GM23248 (cell line): ENCODE measurements around the gene LIN54. TPM values are rescaled to one million over a fixed set of nuclear protein-coding genes. Genes with fewer than 3 reads are reported as not detected.

Source experiments
- DNase-seq: peaks from one replicate; pipeline ENCODE4 v3.0.0-alpha.2; 2015
- H2AFZ ChIP-seq: fragments of 200-600 bp; sonication (generic); 2 replicates; pipeline ENCODE4 v1.6.1; 2016; ENCODE audit warnings: antibody characterized with exemption
- H3F3A ChIP-seq: fragments of 200-600 bp; sonication (generic); 2 replicates; pipeline ENCODE4 v1.6.1; 2016; ENCODE audit warnings: mild to moderate bottlenecking, antibody characterized with exemption, mixed run types; ENCODE audit not compliant: insufficient read depth
- H3K27ac ChIP-seq: fragments of 200-600 bp; sonication (generic); 2 replicates; pipeline ENCODE4 v1.5.1; 2016; ENCODE audit warnings: mild to moderate bottlenecking
- H3K27me3 ChIP-seq: fragments of 200-600 bp; sonication (generic); replicated peaks from 2 replicates; pipeline ENCODE4 v1.6.1; 2016; ENCODE audit warnings: mild to moderate bottlenecking; ENCODE audit not compliant: insufficient read depth
- H3K36me3 ChIP-seq: fragments of 200-600 bp; sonication (generic); 2 replicates; pipeline ENCODE4 v1.6.1; 2016; ENCODE audit warnings: low read depth, mild to moderate bottlenecking
- H3K4me1 ChIP-seq: fragments of 200-600 bp; sonication (generic); 2 replicates; pipeline ENCODE4 v1.6.1; 2016; ENCODE audit warnings: mild to moderate bottlenecking; ENCODE audit not compliant: insufficient read depth
- H3K4me2 ChIP-seq: fragments of 200-600 bp; sonication (generic); one replicate; pipeline ENCODE4 v1.6.1; 2016; ENCODE audit warnings: mild to moderate bottlenecking; ENCODE audit not compliant: unreplicated experiment
- H3K4me3 ChIP-seq: fragments of 200-600 bp; sonication (generic); 2 replicates; pipeline ENCODE4 v1.5.1; 2016; ENCODE audit warnings: mild to moderate bottlenecking
- H3K79me2 ChIP-seq: fragments of 200-600 bp; sonication (generic); 2 replicates; pipeline ENCODE4 v1.6.1; 2016; ENCODE audit warnings: mild to moderate bottlenecking; ENCODE audit not compliant: insufficient read depth
- H3K9ac ChIP-seq: fragments of 200-600 bp; sonication (generic); 2 replicates; pipeline ENCODE4 v1.6.1; 2016; ENCODE audit warnings: mild to moderate bottlenecking
- H3K9me2 ChIP-seq: fragments of 200-600 bp; sonication (generic); 2 replicates; pipeline ENCODE4 v1.6.1; 2016; ENCODE audit warnings: mixed run types, mild to moderate bottlenecking, moderate library complexity; ENCODE audit not compliant: insufficient read depth
- H3K9me3 ChIP-seq: fragments of 200-600 bp; sonication (generic); one replicate; pipeline ENCODE4 v1.6.1; 2017; ENCODE audit warnings: low read depth
- H4K20me1 ChIP-seq: fragments of 200-600 bp; sonication (generic); 2 replicates; pipeline ENCODE4 v1.6.0; 2016; ENCODE audit not compliant: insufficient read depth
- EZH2 ChIP-seq: fragments of 200-600 bp; sonication (generic); IDR thresholded peaks from 2 replicates; pipeline ENCODE4 v1.6.1; 2018; ENCODE audit warnings: antibody characterized with exemption, mild to moderate bottlenecking; ENCODE audit not compliant: insufficient read depth, poor library complexity, severe bottlenecking
- EZH2phosphoT487 ChIP-seq: fragments of 200-600 bp; sonication (generic); IDR thresholded peaks from 2 replicates; pipeline ENCODE4 v1.6.1; 2018; ENCODE audit warnings: antibody characterized with exemption, moderate library complexity, mild to moderate bottlenecking, low read depth; ENCODE audit not compliant: insufficient read depth
- WGBS, 2 experiments: methylation state at CpG; one replicate each; pipeline ENCODE4 v1.1.6; 2015 to 2017; ENCODE audit warnings: low lambda C conversion rate in 2 of 2, low coverage in 1 of 2; ENCODE audit errors: missing lambda C conversion rate in 2 of 2; 5-methylcytosine and 5-hydroxymethylcytosine counted together
- in situ Hi-C: fragments of 300-500 bp; cut with MboI; formaldehyde crosslinking; loops from 2 replicates; pipeline ENCODE4 v1.15.0; 2020
- polyA plus RNA-seq: library from polyadenylated mRNA; unstranded; fragments of >200 nt; fragmentation: Nextera tagmentation; extraction: Ambion mirVana; gene quantifications from 2 replicates; pipeline ENCODE4 v1.2.1, GENCODE V29; 2016
- total RNA-seq: library from RNA; depleted of rRNA; stranded (reverse); fragments of >200 nt; shearing (Covaris generic); gene quantifications from 2 replicates; pipeline ENCODE4 v1.2.3, GENCODE V29; 2014

LIN54 gene
- total and polyA plus RNA-seq, 2 experiments from 2014 or later, result 6.4 to 13.3 TPM

DNA sequence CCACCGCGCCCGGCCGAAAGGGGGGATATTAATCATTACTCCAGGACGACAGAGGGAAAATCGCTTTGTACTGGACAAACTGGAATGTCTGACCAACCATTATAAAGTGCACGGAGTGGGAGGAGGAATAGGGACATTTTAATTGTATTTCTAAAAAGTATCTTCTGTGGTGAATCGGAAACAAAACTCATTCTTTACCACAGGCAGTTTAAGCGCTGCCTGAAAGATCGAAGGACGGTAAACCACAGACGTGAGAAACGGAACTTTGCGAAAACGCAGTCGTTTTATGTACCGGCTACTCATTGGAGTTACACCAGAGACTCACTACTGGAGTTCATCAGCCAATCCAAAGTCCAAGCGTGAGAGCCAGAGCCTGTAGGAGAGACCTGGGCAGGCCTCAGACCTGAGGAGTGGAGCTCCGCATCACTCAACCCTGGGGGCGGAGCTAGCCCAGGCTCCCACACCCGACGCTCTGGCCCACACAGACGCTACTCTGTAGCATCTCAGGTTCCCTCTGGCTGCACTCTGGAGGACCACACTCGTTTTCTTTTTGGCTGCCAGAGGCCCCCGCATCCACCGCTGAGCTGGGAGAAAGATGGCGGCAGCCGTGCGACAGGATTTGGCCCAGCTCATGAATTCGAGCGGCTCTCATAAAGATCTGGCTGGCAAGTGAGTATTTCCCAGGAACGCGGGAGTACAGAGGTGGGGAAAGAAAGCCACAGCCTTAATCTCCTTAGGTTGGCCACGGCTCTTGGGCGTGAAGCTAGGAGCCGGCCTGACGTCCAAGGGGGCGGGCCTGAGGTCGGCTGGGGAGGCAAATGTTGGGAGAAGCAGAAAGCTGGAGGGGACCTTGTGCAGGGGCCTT, 24.2 kb upstream of the LIN54 start, which contains the start of gene COPS4:
COPS4 (plus strand) TSS at position 554 of the 865 bp plus-strand sequence; CDS start at position 596, 42 bp downstream.
- peaks cover 45% of the 10 kb centered on the region for H3K79me2 ChIP-seq
- DNase-seq, result peak; percentile 100
- H3K27ac ChIP-seq, result peak within 1 kb of the TSS; percentile 88
- H3K36me3 ChIP-seq, result no peaks in the 10 kb centered on the region
- H3K9ac ChIP-seq, result peak within 1 kb of the TSS; percentile 90
- H3K9me2 ChIP-seq, result no peaks in the 10 kb centered on the region
- H2AFZ ChIP-seq, result peak within 1 kb of the TSS; percentile 93
- H3K27me3 ChIP-seq, result no peaks in the 10 kb centered on the region
- peaks cover 21% of the 10 kb centered on the region for H3K4me1 ChIP-seq
- WGBS, 2 experiments, result 1% methylated on average over 39 of the region's 39 CpGs
- H3K4me2 ChIP-seq, result peak within 1 kb of the TSS; percentile 90
- peaks cover 32% of the 10 kb centered on the region for H3F3A ChIP-seq
- H4K20me1 ChIP-seq, result no peaks in the 10 kb centered on the region
- no peak for TF ChIP-seq EZH2phosphoT487
- no peak for TF ChIP-seq EZH2
- H3K9me3 ChIP-seq, result no peaks in the 10 kb centered on the region
- in situ Hi-C loops, result no loop called here
- peak within 1 kb of the TSS; percentile 92 for H3K4me3 ChIP-seq

DNA sequence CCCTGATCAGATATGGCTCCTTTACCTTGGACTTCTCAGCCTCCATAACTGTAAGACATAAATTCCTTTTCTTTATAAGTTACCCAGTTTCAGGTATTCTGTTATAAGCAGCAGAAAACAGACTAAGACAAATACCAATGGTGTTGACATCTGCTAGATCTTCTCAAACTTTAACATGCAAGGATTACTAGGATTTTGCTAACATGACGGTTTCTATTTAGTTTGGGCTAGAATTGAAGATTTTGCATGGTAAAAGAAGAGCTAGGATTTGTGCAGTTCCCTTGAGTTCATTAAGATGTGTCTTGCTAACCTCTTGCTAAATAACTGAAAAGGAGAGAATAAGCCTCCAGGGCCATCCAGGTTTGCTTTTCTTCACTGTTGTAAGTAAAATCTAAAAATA, 19.1 kb upstream of the LIN54 start:
- no peak overlapping the region for H3K27ac ChIP-seq
- H2AFZ ChIP-seq, result peak overlapping the region; percentile 29; the same call in 1 of the 2 replicates
- H3K79me2 ChIP-seq, result no peaks in the 10 kb centered on the region
- H3K9me3 ChIP-seq, result no peaks in the 10 kb centered on the region
- peaks cover 11% of the 10 kb centered on the region for H3F3A ChIP-seq
- H3K9me2 ChIP-seq, result no peaks in the 10 kb centered on the region
- no peak for DNase-seq
- no peak overlapping the region for H3K9ac ChIP-seq
- H3K4me2 ChIP-seq, result no peak overlapping the region
- H3K27me3 ChIP-seq, result no peaks in the 10 kb centered on the region
- no peaks in the 10 kb centered on the region for H3K4me1 ChIP-seq
- 39 to 52% methylated on average over 1 of the region's 1 CpG for WGBS, 2 experiments
- H3K36me3 ChIP-seq, result no peaks in the 10 kb centered on the region
- H3K4me3 ChIP-seq, result no peak overlapping the region
- in situ Hi-C loops, result no loop called here
- TF ChIP-seq EZH2phosphoT487 (no peak), EZH2 (no peak)
- no peaks in the 10 kb centered on the region for H4K20me1 ChIP-seq

DNA sequence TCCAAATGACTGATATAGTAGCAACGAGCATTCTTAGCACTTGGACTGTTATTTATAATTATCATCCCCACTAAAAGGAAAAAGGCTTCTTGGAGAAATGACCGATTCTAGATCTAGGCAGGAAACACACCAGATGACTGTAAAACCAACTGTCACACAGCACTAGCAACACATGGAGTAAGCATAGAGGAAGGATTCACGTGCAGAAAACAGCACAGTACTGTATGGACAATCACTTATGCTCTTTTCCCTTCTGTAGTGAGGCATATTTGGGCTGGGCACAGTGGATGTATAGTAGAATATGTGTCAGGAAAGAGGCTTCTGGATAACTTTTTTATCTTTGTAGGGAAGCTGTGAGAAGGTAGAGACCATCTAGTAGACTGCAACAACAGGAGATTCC, 18.4 kb upstream of the LIN54 start:
- no peak overlapping the region for H3K27ac ChIP-seq
- TF ChIP-seq EZH2phosphoT487, result no peak
- TF ChIP-seq EZH2, result no peak
- H2AFZ ChIP-seq, result 0 out of 2 replicates have a peak overlapping the region, but pooled peaks have one; percentile 24
- no peaks in the 10 kb centered on the region for H3K36me3 ChIP-seq
- no peak overlapping the region for H3K4me2 ChIP-seq
- WGBS, 2 experiments, result 28 to 31% methylated on average over 3 of the region's 3 CpGs
- no peak for DNase-seq
- H3F3A ChIP-seq, result peaks cover 9% of the 10 kb centered on the region
- in situ Hi-C loops, result no loop called here
- no peaks in the 10 kb centered on the region for H3K9me3 ChIP-seq
- H4K20me1 ChIP-seq, result no peaks in the 10 kb centered on the region
- H3K4me3 ChIP-seq, result no peak overlapping the region
- H3K79me2 ChIP-seq, result no peaks in the 10 kb centered on the region
- no peaks in the 10 kb centered on the region for H3K27me3 ChIP-seq
- H3K9me2 ChIP-seq, result no peaks in the 10 kb centered on the region
- H3K9ac ChIP-seq, result no peak overlapping the region
- no peaks in the 10 kb centered on the region for H3K4me1 ChIP-seq

DNA sequence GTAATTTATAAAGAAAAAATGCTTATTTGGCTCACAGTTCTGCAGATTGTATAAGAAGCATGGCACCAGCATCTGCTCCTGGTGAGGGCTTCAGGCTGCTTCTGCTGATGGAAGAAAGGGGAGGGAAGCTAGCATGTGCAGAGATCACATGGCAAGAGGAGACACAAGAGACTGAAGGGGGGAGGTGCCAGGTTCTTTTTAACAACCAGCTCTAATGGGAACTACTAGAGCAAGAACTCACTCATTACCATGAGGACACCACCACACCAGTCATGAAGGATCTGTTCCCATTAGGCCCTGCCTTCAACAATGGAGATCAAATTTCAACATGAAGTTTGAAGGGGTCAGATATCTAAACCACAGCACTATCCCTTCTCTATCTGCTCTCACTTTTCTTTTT, 14.9 kb upstream of the LIN54 start:
- Histone ChIP-seq H3K9ac (no peak overlapping the region), H3K9me2 (no peaks in the 10 kb centered on the region), H3K4me2 (no peak overlapping the region), H3K9me3 (no peaks in the 10 kb centered on the region), H3K4me3 (no peak overlapping the region), H3K27me3 (no peaks in the 10 kb centered on the region), H3K79me2 (no peaks in the 10 kb centered on the region), H3F3A (peaks cover 13% of the 10 kb centered on the region), H3K36me3 (no peaks in the 10 kb centered on the region), H3K4me1 (peaks cover 10% of the 10 kb centered on the region), H2AFZ (no peak overlapping the region), H4K20me1 (no peaks in the 10 kb centered on the region), H3K27ac (no peak overlapping the region)
- in situ Hi-C loops, result no loop called here
- DNase-seq, result no peak
- TF ChIP-seq EZH2phosphoT487 (no peak), EZH2 (no peak)
